Neural progenitor cell (in vitro differentiated cells): Measurements from ENCODE around the gene ACOT4.

Source experiments
- EZH2 ChIP-seq: fragments of 200-600 bp; sonication (generic); IDR thresholded peaks from 2 replicates; pipeline ENCODE4 v1.6.1; 2017; ENCODE audit warnings: antibody characterized with exemption, mild to moderate bottlenecking, moderate library complexity
- EZH2phosphoT487 ChIP-seq: fragments of 200-600 bp; sonication (generic); IDR thresholded peaks from 2 replicates; pipeline ENCODE4 v1.6.1; 2017; ENCODE audit warnings: antibody characterized with exemption
- TF ChIP-seq, protein P1 (sequence below): fragments of 200-600 bp; sonication (generic); IDR thresholded peaks from 2 replicates; pipeline ENCODE4 v1.5.1; 2017; ENCODE audit warnings: antibody characterized with exemption, mild to moderate bottlenecking

GRCh38 chr14:73625706-73626105 is 34.0 kb downstream of the ACOT4 start:
- TF ChIP-seq EZH2 (no peak), EZH2phosphoT487 (no peak)
- TF ChIP-seq, protein P1, sequence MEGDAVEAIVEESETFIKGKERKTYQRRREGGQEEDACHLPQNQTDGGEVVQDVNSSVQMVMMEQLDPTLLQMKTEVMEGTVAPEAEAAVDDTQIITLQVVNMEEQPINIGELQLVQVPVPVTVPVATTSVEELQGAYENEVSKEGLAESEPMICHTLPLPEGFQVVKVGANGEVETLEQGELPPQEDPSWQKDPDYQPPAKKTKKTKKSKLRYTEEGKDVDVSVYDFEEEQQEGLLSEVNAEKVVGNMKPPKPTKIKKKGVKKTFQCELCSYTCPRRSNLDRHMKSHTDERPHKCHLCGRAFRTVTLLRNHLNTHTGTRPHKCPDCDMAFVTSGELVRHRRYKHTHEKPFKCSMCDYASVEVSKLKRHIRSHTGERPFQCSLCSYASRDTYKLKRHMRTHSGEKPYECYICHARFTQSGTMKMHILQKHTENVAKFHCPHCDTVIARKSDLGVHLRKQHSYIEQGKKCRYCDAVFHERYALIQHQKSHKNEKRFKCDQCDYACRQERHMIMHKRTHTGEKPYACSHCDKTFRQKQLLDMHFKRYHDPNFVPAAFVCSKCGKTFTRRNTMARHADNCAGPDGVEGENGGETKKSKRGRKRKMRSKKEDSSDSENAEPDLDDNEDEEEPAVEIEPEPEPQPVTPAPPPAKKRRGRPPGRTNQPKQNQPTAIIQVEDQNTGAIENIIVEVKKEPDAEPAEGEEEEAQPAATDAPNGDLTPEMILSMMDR, result no peak
